H9 (cell line): ENCODE results near the gene ROBO1. TPM values are rescaled to one million over a fixed set of nuclear protein-coding genes. Genes with fewer than 3 reads are reported as not detected.

Experiments
- DNase-seq: peaks from one replicate; pipeline ENCODE4 v3.0.0-alpha.2; 2017
- H2AFZ ChIP-seq: one replicate; pipeline ENCODE4 v1.6.1; 2013; ENCODE audit warnings: mild to moderate bottlenecking, low read length, control low read depth, moderate library complexity
- H2AK5ac ChIP-seq: 2 replicates; pipeline ENCODE4 v1.6.1; 2013; ENCODE audit warnings: low read length, control low read depth, mixed read lengths; ENCODE audit not compliant: insufficient read length
- H2BK120ac ChIP-seq: one replicate; pipeline ENCODE4 v1.6.1; 2013; ENCODE audit warnings: low read depth, mild to moderate bottlenecking, low read length, control low read depth, inconsistent platforms; ENCODE audit not compliant: poor library complexity, severe bottlenecking
- H2BK12ac ChIP-seq: 2 replicates; pipeline ENCODE4 v1.6.1; 2013; ENCODE audit warnings: low read length, control low read depth, mixed read lengths, low read depth; ENCODE audit not compliant: insufficient read length
- H2BK15ac ChIP-seq: 2 replicates; pipeline ENCODE4 v1.6.1; 2013; ENCODE audit warnings: low read depth, low read length, control low read depth
- H2BK20ac ChIP-seq: one replicate; pipeline ENCODE4 v1.6.1; 2013; ENCODE audit warnings: low read depth, mild to moderate bottlenecking, low read length, control low read depth, inconsistent platforms; ENCODE audit not compliant: poor library complexity, severe bottlenecking
- H2BK5ac ChIP-seq: 2 replicates; pipeline ENCODE4 v1.6.1; 2013; ENCODE audit warnings: low read length, control low read depth, mixed read lengths; ENCODE audit not compliant: insufficient read length
- H3K14ac ChIP-seq: 2 replicates; pipeline ENCODE4 v1.6.1; 2013; ENCODE audit warnings: low read length, control low read depth; ENCODE audit not compliant: insufficient read depth
- H3K18ac ChIP-seq: 2 replicates; pipeline ENCODE4 v1.6.1; 2013; ENCODE audit warnings: low read depth, mild to moderate bottlenecking, mixed read lengths, low read length, control low read depth; ENCODE audit not compliant: insufficient read length
- H3K23ac ChIP-seq: 2 replicates; pipeline ENCODE4 v1.6.1; 2013; ENCODE audit warnings: low read length, control low read depth, mixed read lengths, low read depth; ENCODE audit not compliant: insufficient read length
- H3K23me2 ChIP-seq: 2 replicates; pipeline ENCODE4 v1.6.1; 2013; ENCODE audit warnings: low read depth, mild to moderate bottlenecking, mixed read lengths, low read length, control low read depth; ENCODE audit not compliant: insufficient read length, poor library complexity, severe bottlenecking
- H3K27ac ChIP-seq: 2 replicates; pipeline ENCODE4 v1.5.1; 2013; ENCODE audit warnings: low read length, control low read depth, mixed read lengths, low read depth; ENCODE audit not compliant: insufficient read length
- H3K27me3 ChIP-seq: 2 replicates; pipeline ENCODE4 v1.6.1; 2013; ENCODE audit warnings: low read length, control low read depth, inconsistent platforms; ENCODE audit not compliant: insufficient read depth
- H3K4ac ChIP-seq: 2 replicates; pipeline ENCODE4 v1.6.1; 2013; ENCODE audit warnings: low read depth, mild to moderate bottlenecking, control low read depth, inconsistent platforms, low read length, moderate library complexity
- H3K4me1 ChIP-seq: 2 replicates; pipeline ENCODE4 v1.6.1; 2013; ENCODE audit warnings: low read length, control low read depth, inconsistent platforms; ENCODE audit not compliant: insufficient read depth
- H3K4me2 ChIP-seq: 2 replicates; pipeline ENCODE4 v1.6.1; 2013; ENCODE audit warnings: low read length, control low read depth, mixed read lengths; ENCODE audit not compliant: insufficient read length, insufficient read depth
- H3K56ac ChIP-seq: 2 replicates; pipeline ENCODE4 v1.6.1; 2013; ENCODE audit warnings: low read depth, mild to moderate bottlenecking, mixed read lengths, low read length, control low read depth; ENCODE audit not compliant: insufficient read length
- H3K79me1 ChIP-seq: 2 replicates; pipeline ENCODE4 v1.6.1; 2013; ENCODE audit warnings: low read depth, mild to moderate bottlenecking, moderate library complexity, low read length, control low read depth, inconsistent platforms; ENCODE audit not compliant: insufficient read depth, poor library complexity, severe bottlenecking
- H3K79me2 ChIP-seq: 2 replicates; pipeline ENCODE4 v1.6.1; 2013; ENCODE audit warnings: low read length, control low read depth, inconsistent platforms; ENCODE audit not compliant: insufficient read depth
- H3K9ac ChIP-seq: 2 replicates; pipeline ENCODE4 v1.6.1; 2013; ENCODE audit warnings: low read length, control low read depth, mixed read lengths; ENCODE audit not compliant: insufficient read length; ENCODE audit errors: extremely low read depth
- H3K9me3 ChIP-seq: one replicate; pipeline ENCODE4 v1.6.1; 2013; ENCODE audit warnings: low read depth, low read length, inconsistent platforms; ENCODE audit not compliant: control insufficient read depth
- H3T11ph ChIP-seq: one replicate; pipeline ENCODE4 v1.6.1; 2013; ENCODE audit warnings: mild to moderate bottlenecking, low read length, control low read depth, inconsistent platforms
- H4K20me1 ChIP-seq: one replicate; pipeline ENCODE4 v1.6.1; 2013; ENCODE audit not compliant: control insufficient read depth, insufficient read length, insufficient read depth
- H4K5ac ChIP-seq: 2 replicates; pipeline ENCODE4 v1.6.1; 2013; ENCODE audit warnings: low read depth, mild to moderate bottlenecking, mixed read lengths, low read length, control low read depth; ENCODE audit not compliant: insufficient read length
- H4K8ac ChIP-seq: replicated peaks from 2 replicates; pipeline ENCODE4 v1.6.1; 2013; ENCODE audit warnings: low read length, control low read depth, mixed read lengths, low read depth; ENCODE audit not compliant: insufficient read length
- H4K91ac ChIP-seq: 2 replicates; pipeline ENCODE4 v1.6.1; 2013; ENCODE audit warnings: low read depth, mild to moderate bottlenecking, moderate library complexity, mixed read lengths, low read length, control low read depth; ENCODE audit not compliant: insufficient read length
- H3K27ac Mint-ChIP-seq, 3 experiments: 2 replicates in 2 of 3; 3 replicates in 1 of 3; pipeline ENCODE4 v1.8.0; 2020 to 2021; ENCODE audit warnings: mixed read lengths in 3 of 3, mild to moderate bottlenecking in 1 of 3, moderate library complexity in 1 of 3
- H3K27me3 Mint-ChIP-seq: 2 replicates; pipeline ENCODE4 v1.8.0; 2021; ENCODE audit warnings: low read depth, mild to moderate bottlenecking, moderate library complexity, mixed read lengths
- H3K36me3 Mint-ChIP-seq, 3 experiments: 2 replicates in 2 of 3; 3 replicates in 1 of 3; pipeline ENCODE4 v1.8.0; 2020 to 2021; ENCODE audit warnings: low read depth in 3 of 3, mixed read lengths in 3 of 3; ENCODE audit not compliant: insufficient read depth in 1 of 3
- H3K4me1 Mint-ChIP-seq, 2 experiments: 2 replicates each; pipeline ENCODE4 v1.8.0; 2020; ENCODE audit warnings: mixed read lengths in 2 of 2
- H3K4me3 Mint-ChIP-seq, 2 experiments: 2 replicates in 1 of 2; 3 replicates in 1 of 2; pipeline ENCODE4 v1.8.0; 2020 to 2021; ENCODE audit warnings: mild to moderate bottlenecking in 2 of 2, mixed read lengths in 2 of 2, moderate library complexity in 1 of 2
- H3K9me3 Mint-ChIP-seq, 2 experiments: 2 replicates in 1 of 2; 3 replicates in 1 of 2; pipeline ENCODE4 v1.8.0; 2020; ENCODE audit warnings: mild to moderate bottlenecking in 2 of 2, mixed read lengths in 2 of 2, moderate library complexity in 1 of 2
- CTCF ChIP-seq: fragments of 200-600 bp; sonication (generic); conservative IDR thresholded peaks from 3 replicates; pipeline ENCODE4 v1.8.0; 2021; ENCODE audit warnings: antibody characterized with exemption, mild to moderate bottlenecking
- WGBS: extraction: QIAGEN DNeasy Blood & Tissue Kit; methylation state at CpG from one replicate; pipeline ENCODE4 v1.1.7; 2013; ENCODE audit warnings: missing lambda C conversion rate, low lambda C conversion rate, mixed read lengths; ENCODE audit not compliant: insufficient read length; ENCODE audit errors: extremely low coverage; 5-methylcytosine and 5-hydroxymethylcytosine counted together
- total RNA-seq: library from RNA; stranded (reverse); gene quantifications from 2 replicates; pipeline ENCODE4 v1.2.1, GENCODE V29; 2021

ROBO1 gene
- total RNA-seq, 1 experiment from 2014 or later = 62.7 TPM

GRCh38 chr3:78712270-78712669 is 1055.5 kb downstream of the ROBO1 start:
- TF ChIP-seq CTCF = no peak
- H3K27ac ChIP-seq = no peak overlapping the region
- H3K18ac ChIP-seq = no peak overlapping the region
- H3K36me3 Mint-ChIP-seq = peaks cover 8 to 13% (median 8%) of the 10 kb centered on the region in 3 experiments; a peak in 5 of 7 replicates
- no peaks in the 10 kb centered on the region for H3K9me3 ChIP-seq
- no peak overlapping the region for H3K4me3 Mint-ChIP-seq
- H3K9ac ChIP-seq = no peak overlapping the region
- H2AK5ac ChIP-seq = no peak overlapping the region
- H3K27ac Mint-ChIP-seq = no peak overlapping the region
- no peaks in the 10 kb centered on the region for H3K79me1 ChIP-seq
- H3K4me1 Mint-ChIP-seq = 0 out of 4 replicates have a peak, but pooled peaks cover 0 to 4% of the 10 kb centered on the region in 2 experiments
- H3K27me3 Mint-ChIP-seq = no peaks in the 10 kb centered on the region
- no peak overlapping the region for H2BK15ac ChIP-seq
- no peak overlapping the region for H2BK5ac ChIP-seq
- no peaks in the 10 kb centered on the region for H3K27me3 ChIP-seq
- no peak overlapping the region for H2BK12ac ChIP-seq
- no peaks in the 10 kb centered on the region for H3K4me1 ChIP-seq
- DNase-seq = no peak
- H3K9me3 Mint-ChIP-seq = no peaks in the 10 kb centered on the region
- no peak overlapping the region for H3K4ac ChIP-seq
- no peak overlapping the region for H3K23ac ChIP-seq
- H4K20me1 ChIP-seq = no peaks in the 10 kb centered on the region
- H2AFZ ChIP-seq = no peak overlapping the region
- no peak overlapping the region for H4K91ac ChIP-seq
- H3K14ac ChIP-seq = no peak overlapping the region
- no peak overlapping the region for H2BK120ac ChIP-seq
- H3T11ph ChIP-seq = no peak overlapping the region
- H4K8ac ChIP-seq = no peak overlapping the region
- H3K79me2 ChIP-seq = no peaks in the 10 kb centered on the region
- no peak overlapping the region for H2BK20ac ChIP-seq
- H3K23me2 ChIP-seq = no peaks in the 10 kb centered on the region
- H3K4me2 ChIP-seq = no peak overlapping the region
- no peak overlapping the region for H3K56ac ChIP-seq
- no peak overlapping the region for H4K5ac ChIP-seq
- no CpG with 5 or more reads among the region's 4 CpGs for WGBS
